Mucosa of rectum (tissue), 2 donors: ENCODE results near the gene PPM1M.

ENCODE experiments used
- H3K27ac ChIP-seq, 2 donors: one replicate each; pipeline ENCODE4 v1.7.0; 2013; ENCODE audit warnings: inconsistent platforms in 2 of 2, low read depth in 2 of 2, low read length in 2 of 2
- H3K27me3 ChIP-seq, 2 donors: one replicate each; pipeline ENCODE4 v1.7.0; 2013; ENCODE audit warnings: low read length in 2 of 2; ENCODE audit not compliant: control insufficient read depth in 2 of 2, insufficient read depth in 2 of 2
- H3K36me3 ChIP-seq, 2 donors: one replicate each; pipeline ENCODE4 v1.7.0; 2013; ENCODE audit warnings: low read length in 2 of 2; ENCODE audit not compliant: control insufficient read depth in 2 of 2, insufficient read depth in 2 of 2
- H3K4me1 ChIP-seq, 2 donors: one replicate each; pipeline ENCODE4 v1.7.0; 2013; ENCODE audit warnings: low read length in 2 of 2, mild to moderate bottlenecking in 1 of 2; ENCODE audit not compliant: control insufficient read depth in 2 of 2, insufficient read depth in 2 of 2
- H3K4me3 ChIP-seq, 2 donors: one replicate each; pipeline ENCODE4 v1.7.0; 2013; ENCODE audit warnings: low read length in 2 of 2
- H3K9ac ChIP-seq, 2 donors: one replicate each; pipeline ENCODE4 v1.7.0; 2013; ENCODE audit warnings: low read length in 2 of 2, low read depth in 1 of 2, mild to moderate bottlenecking in 1 of 2
- H3K9me3 ChIP-seq, 2 donors: one replicate each; pipeline ENCODE4 v1.7.0; 2013; ENCODE audit warnings: low read length in 2 of 2; ENCODE audit not compliant: control insufficient read depth in 2 of 2
- donor health status: healthy.
- donor health status: Normal muscosa, but diverticular disease.

Gene PPM1M

DNA sequence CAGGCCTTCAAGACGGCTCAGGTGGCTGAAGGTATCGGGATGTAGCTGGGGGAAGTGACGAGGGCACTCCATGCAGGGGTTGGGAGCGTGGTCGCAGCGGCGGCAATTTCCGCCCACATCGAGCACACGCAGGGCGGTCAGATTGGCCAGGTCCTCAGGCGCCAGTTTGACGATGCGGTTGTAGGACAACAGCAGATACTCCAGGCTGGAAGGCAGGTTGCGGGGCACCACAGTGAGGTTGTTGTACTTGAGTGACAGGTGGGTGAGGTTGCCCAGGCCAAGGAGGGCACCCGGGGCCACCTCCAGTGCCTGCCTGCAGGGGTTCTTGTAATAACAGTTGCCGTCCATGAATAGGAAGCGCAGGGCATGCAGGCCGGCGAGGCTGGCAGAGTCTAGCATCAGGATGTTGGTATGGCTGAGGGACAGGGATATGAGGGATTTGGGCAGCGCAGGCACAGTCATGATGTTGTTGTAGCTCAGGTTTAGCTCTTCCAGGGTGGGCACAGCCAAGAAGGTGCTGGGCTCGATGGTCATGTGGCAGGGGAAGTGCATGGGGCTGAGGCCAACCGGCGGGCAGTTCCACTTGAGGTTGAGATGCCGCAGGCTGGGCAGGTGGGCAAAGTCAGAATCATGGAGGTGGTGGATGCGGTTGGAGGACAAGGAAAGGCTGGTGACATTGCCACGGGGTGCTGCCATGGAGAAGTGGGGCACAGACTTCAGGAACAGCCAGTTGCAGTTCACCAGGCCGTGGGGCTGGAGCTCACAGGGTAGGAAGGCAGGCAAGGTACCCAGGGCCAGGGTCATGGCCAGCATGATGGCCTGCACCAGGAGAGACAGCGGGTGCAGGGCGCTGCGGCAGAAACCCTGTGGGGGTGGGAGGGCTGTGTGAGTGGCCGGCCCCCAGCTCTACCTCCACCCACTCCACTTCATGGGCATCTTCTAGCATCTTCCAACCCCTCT lies 21.8 kb upstream of the PPM1M start:
- H3K27me3 ChIP-seq: no peaks in the 10 kb centered on the region
- peaks cover 4 to 6% of the 10 kb centered on the region in 2 donors for H3K4me1 ChIP-seq
- H3K27ac ChIP-seq: no peak overlapping the region
- no peaks in the 10 kb centered on the region for H3K9me3 ChIP-seq
- H3K4me3 ChIP-seq: no peak overlapping the region
- no peak overlapping the region for H3K9ac ChIP-seq
- peaks cover 1 to 7% of the 10 kb centered on the region in 2 donors for H3K36me3 ChIP-seq

GRCh38 chr3:52225452-52226228 lies 19.9 kb upstream of the PPM1M start, which contains the start of gene TLR9:
Gene TLR9 (minus strand): TSS chr3:52225645. CDS start chr3:52225529, 116 bp downstream.
- Histone ChIP-seq H3K9ac (no peak within 1 kb of the TSS), H3K27ac (peak within 1 kb of the TSS in 1 of 2 donors; percentile 61), H3K36me3 (peaks cover 20 to 24% of the 10 kb centered on the region in 2 donors), H3K4me1 (no peaks in the 10 kb centered on the region), H3K27me3 (no peaks in the 10 kb centered on the region), H3K4me3 (no peak within 1 kb of the TSS), H3K9me3 (no peaks in the 10 kb centered on the region)

GRCh38 chr3:52226229-52226817 lies 19.2 kb upstream of the PPM1M start:
- Histone ChIP-seq H3K4me3 (no peak overlapping the region), H3K27ac (peak overlapping the region in 1 of 2 donors; percentile 61), H3K4me1 (no peaks in the 10 kb centered on the region)

DNA sequence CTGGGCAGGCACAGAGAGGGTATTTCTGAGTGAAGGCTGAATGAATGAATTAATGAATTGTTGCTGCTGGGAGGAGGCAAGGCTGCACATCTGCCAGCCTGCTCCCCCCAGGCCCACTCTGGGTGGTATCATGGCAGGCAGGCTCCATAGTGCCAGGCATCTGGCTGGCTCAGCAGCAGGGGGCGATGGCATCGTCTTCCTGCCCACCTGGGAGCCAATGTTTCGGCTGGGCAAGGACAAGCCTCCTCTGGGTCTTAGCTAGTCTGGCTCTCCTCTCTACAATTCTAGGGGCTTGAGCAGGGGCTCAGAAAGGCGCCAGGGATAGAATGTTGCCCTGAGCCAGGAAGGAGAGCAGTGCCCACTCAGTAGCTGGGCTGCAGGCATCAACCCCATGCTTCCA lies 18.4 kb upstream of the PPM1M start:
- Histone ChIP-seq H3K9me3 (no peaks in the 10 kb centered on the region), H3K27me3 (no peaks in the 10 kb centered on the region), H3K4me1 (peaks cover 0 to 3% of the 10 kb centered on the region in 2 donors), H3K9ac (no peak overlapping the region), H3K36me3 (peaks cover 28 to 32% of the 10 kb centered on the region in 2 donors), H3K27ac (no peak overlapping the region), H3K4me3 (no peak overlapping the region)

More at GRCh38 chr3:52226229-52226817, 19.2 kb upstream of the PPM1M start:
- Histone ChIP-seq H3K27me3 (no peaks in the 10 kb centered on the region), H3K9me3 (no peaks in the 10 kb centered on the region), H3K9ac (no peak overlapping the region), H3K36me3 (peaks cover 26 to 30% of the 10 kb centered on the region in 2 donors)

GRCh38 chr3:52227766-52228165 lies 17.8 kb upstream of the PPM1M start:
- peaks cover 28 to 35% of the 10 kb centered on the region in 2 donors for H3K36me3 ChIP-seq
- peaks cover 0 to 3% of the 10 kb centered on the region in 2 donors for H3K4me1 ChIP-seq
- no peak overlapping the region for H3K4me3 ChIP-seq
- H3K9ac ChIP-seq: no peak overlapping the region
- no peaks in the 10 kb centered on the region for H3K27me3 ChIP-seq
- H3K27ac ChIP-seq: no peak overlapping the region
- no peaks in the 10 kb centered on the region for H3K9me3 ChIP-seq

- Histone ChIP-seq H3K9me3 (no peaks in the 10 kb centered on the region), H3K36me3 (peaks cover 28 to 37% of the 10 kb centered on the region in 2 donors), H3K27ac (no peak overlapping the region), H3K4me3 (no peak overlapping the region), H3K4me1 (peaks cover 0 to 3% of the 10 kb centered on the region in 2 donors), H3K27me3 (no peaks in the 10 kb centered on the region), H3K9ac (no peak overlapping the region)
Measured at GRCh38 chr3:52228266-52228665, 17.3 kb upstream of the PPM1M start.

- peaks cover 28 to 37% of the 10 kb centered on the region in 2 donors for H3K36me3 ChIP-seq
- no peak overlapping the region for H3K4me3 ChIP-seq
- peaks cover 0 to 3% of the 10 kb centered on the region in 2 donors for H3K4me1 ChIP-seq
- H3K27me3 ChIP-seq: no peaks in the 10 kb centered on the region
- H3K9ac ChIP-seq: no peak overlapping the region
- no peak overlapping the region for H3K27ac ChIP-seq
- no peaks in the 10 kb centered on the region for H3K9me3 ChIP-seq
Measured at GRCh38 chr3:52228751-52229291, 16.7 kb upstream of the PPM1M start.

DNA sequence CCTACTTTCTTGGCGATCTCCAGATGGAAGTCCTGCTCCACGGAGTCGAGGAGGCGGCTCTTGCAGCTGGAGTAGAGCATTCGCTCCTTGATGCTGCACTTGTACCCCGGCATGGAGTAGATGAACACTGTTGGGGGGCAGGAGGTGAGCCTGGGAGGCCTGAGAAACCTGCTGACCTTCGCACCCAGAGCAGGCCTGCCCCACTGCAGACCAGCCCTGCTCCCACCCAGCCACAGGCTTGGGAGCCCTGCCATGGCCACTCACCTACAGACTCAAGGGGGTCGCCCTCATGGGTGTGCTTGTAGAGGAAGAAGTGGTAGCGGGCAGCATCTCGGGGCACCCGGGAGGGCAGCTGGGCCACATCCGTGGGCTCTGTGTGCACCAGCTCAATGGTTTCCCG lies 15.9 kb upstream of the PPM1M start:
- Histone ChIP-seq H3K9me3 (no peaks in the 10 kb centered on the region), H3K27me3 (no peaks in the 10 kb centered on the region), H3K9ac (no peak overlapping the region), H3K4me3 (no peak overlapping the region), H3K36me3 (peaks cover 28 to 41% of the 10 kb centered on the region in 2 donors), H3K27ac (no peak overlapping the region), H3K4me1 (peaks cover 0 to 3% of the 10 kb centered on the region in 2 donors)

GRCh38 chr3:52230461-52230860 lies 15.1 kb upstream of the PPM1M start:
- Histone ChIP-seq H3K4me1 (peaks cover 0 to 5% of the 10 kb centered on the region in 2 donors), H3K4me3 (no peak overlapping the region), H3K9me3 (no peaks in the 10 kb centered on the region), H3K9ac (no peak overlapping the region), H3K27ac (no peak overlapping the region), H3K27me3 (no peaks in the 10 kb centered on the region), H3K36me3 (peaks cover 28 to 41% of the 10 kb centered on the region in 2 donors)
